Central memory CD4-positive, alpha-beta T cell (primary cell): ENCODE results near the gene TIAM2.

ENCODE experiments used
- DNase-seq: peaks from one replicate; pipeline ENCODE4 v3.0.0; 2022

TIAM2 gene

DNA sequence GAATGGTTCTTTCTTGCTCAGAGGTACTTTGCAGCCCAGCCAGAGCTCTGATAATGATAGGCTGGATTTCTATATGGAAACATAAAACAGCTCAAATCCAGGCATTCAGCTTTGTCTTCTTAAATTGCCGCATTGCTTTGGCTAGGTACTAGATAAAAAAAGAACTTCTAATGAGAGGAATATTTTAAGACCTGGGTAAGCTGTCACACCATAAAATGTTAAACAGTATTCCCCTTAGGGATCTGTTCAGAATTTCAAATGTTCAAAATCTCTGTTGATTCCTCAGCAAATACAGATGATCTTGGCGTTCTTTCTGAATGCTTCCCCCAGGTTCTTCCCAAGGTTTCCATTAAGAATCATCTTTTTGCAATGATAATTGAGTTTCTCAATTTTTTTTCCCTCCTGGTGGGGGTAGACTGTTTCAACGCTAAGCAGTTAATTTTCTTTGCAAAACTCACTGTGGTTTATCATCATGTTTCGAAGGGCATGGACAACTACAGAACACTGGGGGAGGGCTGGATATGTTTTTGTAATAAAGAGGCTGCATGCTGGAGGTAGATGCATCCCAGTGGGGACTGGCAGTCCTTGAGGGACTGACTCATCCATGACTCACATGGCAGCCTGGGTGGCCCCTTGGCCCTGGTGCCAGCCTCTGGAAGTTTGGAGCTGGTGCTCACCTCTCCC lies 31.0 kb downstream of the TIAM2 start:
- DNase-seq = no peak

DNA sequence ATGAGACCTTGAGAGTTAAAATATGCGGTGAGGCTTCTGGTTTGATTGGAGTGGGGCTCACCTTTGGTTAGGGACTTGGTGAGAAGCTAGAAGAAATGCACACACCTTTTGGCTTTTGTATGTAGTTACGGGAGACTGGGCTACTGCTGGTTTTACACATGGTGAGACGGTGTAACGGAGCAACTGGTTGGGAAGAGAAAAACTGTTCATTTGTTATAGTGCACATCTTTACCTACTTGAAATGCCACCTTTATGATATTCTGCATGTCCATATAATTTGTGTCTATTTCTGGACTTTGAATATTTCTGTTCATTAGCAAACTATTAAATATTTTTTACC lies 31.6 kb downstream of the TIAM2 start:
- DNase-seq = no peak

DNA sequence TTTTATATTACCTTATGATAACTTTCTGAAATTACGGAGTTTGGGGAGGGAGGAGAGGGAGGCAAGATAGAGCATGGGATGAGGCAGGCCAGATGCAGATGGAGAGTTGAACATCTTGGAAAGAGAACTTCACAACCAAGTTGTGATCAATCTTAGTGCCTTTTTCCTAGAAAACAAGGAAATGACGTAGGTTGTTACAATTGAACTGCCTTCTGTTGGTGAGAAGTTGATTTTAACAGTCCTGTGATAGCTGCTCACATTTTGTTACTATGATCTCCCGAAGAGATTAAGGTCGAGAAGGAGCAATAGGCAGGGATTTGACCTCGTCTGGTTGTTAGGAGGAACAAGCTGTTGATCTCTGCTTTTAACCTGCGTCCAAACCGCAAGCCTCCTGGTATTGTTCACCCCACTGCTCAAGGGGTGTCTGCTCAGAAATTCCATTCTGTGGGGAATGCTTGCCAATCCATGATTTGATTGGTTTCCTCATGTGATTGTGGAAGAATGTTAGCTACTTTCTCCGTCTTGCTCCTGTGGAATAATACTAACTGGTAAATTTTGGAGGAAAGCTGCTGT lies 35.1 kb downstream of the TIAM2 start:
- no peak for DNase-seq

GRCh38 chr6:155031091-155031490 lies 36.0 kb downstream of the TIAM2 start:
- DNase-seq = no peak

DNA sequence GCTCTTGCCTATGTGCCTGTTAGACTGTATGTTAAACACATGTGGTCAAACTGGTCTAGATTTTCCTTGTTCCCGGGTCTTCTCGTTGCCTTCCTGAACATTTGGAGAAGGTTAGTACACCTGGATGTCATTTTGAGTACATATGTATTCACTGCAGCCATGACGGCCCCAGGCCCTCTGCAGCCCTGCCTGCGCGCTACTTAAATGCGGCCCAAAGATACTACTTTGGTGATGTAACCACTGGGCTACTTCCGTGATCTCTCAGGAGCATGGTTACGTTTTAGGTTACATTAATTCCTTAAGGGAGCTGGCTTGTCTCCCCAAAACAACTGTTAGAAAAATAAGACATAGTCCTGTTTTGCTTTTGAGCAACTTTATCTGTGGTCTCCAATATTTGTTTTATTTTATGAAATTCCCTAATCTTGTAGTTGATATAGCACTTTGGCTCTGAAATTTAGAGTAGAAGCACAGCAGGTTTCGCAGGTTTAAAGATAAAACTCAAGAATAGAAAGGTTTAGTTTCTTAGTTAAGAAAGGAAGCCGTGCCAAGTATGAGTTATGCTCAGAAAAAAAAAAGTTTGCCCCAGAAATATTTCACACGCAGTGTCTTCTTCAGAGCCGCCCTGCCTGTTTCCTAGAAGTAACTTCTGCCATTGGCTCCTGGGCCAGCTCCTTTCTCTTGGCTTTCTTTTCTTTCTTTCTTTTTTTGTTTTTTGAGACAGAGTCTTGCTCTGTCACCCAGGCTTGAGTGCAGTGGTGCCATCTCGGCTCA lies 38.1 kb downstream of the TIAM2 start:
- no peak for DNase-seq

DNA sequence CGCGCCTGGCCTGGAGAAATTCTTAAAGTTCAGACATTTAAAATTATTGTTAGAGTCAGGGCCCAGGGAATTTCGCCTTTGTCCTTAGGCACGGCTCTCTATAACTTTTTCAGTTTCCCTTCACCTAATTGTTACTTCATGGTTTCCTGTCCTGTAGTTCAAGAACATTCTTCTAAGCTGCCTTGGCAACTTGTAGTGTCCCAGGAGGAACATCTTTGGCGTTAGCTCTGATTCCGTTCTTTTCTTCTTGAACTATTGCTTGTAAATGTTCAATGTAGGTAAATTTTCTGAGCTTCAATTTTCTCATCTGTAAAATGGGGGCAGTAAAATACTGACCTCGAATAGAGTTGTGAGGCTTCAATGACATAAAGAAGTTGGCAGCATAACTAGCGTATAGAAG lies 41.8 kb downstream of the TIAM2 start:
- no peak for DNase-seq

DNA sequence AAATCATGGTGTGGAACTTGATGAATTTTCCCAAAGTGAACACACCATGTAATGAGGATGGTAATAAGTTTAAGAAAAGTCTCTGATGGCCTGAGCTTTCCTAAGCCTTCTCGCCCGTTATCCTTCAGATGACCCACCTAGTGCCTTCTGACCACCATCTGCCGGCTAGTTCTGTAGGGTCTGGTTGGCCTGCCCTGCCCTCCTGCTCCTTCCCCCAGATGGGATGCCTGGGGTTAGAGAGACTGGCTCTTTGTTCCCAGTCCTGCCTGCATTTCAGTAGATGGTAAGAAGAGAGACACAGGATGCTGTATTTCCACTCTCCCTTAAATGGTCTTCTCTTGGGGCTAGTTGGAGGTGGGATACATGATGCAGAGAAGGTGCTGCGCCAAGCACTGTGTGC lies 43.0 kb downstream of the TIAM2 start:
- no peak for DNase-seq

DNA sequence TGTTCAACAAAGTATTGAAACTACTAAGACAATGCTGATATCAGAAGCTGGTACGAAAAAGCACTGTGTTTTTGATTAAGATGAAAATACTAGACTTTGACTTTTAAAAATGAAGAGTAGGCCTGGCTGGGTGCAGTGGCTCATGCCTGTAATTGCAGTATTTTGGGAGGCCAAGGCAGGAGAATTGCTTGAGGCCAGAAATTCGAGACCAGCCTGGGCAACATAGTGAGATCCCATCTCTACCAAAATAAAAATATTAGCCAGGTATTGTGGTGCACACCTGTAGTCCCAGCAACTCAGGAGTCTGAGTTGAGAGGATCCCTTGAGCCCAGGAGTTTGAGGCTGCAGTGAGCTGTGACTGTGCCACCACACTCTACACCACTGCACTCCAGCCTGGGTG lies 43.4 kb downstream of the TIAM2 start:
- DNase-seq = no peak

DNA sequence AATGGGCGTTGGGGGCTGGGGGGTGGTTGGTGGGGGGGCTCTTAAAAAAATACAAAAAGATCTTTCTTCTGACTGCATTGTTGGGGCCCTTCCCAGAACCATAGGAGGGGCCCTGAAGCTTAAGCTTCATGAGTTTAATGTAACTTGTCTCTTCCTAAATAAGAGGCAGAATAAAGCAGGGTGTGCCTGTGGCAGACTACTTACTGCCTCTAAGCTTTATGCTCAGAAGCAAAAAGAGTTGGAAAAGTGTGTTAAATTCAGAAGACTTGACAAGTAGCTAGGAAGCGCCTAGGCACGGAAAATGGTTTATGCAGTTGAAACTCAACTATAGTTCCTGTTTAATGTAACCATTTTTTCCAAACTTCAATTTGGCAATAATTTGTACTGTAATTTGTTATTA lies 44.5 kb downstream of the TIAM2 start:
- no peak for DNase-seq

DNA sequence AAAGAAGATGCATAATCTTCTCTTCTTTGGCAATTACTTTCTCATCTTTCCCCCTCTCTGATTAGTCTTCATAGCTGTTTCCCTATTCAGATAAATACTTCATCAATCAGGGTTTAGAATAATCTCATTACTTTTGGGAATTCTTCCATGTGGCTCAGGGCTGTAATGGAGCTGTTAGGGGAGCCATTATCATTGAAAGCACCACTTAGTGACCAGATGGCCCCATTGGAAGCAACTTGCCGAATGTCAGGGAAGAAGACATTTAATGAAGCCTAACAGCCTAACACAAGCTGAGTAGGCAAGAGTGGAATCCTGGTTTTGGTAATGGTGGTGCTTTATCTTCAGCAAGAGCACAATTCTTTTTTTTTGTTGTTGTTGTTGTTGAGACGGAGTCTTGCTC lies 45.0 kb downstream of the TIAM2 start:
- DNase-seq = no peak

DNA sequence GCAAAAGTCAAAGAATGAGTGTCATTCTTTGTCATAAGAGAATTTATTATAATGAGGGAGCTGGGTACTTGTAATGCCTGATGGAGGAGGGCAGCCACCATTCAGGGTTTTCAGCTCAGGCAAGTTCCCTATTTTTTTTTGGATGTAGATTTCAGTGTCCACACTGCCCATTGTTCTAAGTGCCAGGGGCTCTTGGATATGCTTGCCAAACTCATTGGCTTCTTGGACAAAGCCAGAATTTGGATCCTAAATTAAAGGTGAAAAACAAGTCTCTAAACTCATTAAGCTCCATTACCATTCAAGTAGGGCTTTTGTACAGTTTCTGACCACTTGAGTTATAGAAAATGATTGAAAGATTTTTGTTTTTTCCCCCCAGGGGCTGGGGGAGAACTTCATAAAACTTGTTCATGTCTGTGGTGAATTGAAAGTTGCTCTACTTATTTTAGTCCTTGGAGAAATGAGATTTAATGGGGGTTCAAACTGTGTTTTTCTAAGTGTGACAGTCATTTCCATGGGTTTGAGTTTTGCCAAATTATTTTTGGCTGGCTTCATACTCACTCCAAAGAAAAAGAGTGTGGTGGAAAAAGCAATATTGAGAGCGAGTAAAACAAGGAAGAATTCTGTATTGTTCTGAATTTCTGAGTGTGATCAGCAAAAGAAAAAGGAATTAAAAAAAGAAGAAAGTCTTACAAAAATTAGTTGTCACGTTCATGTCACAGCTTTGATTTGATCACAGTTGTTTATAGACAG lies 46.0 kb downstream of the TIAM2 start:
- no peak for DNase-seq

DNA sequence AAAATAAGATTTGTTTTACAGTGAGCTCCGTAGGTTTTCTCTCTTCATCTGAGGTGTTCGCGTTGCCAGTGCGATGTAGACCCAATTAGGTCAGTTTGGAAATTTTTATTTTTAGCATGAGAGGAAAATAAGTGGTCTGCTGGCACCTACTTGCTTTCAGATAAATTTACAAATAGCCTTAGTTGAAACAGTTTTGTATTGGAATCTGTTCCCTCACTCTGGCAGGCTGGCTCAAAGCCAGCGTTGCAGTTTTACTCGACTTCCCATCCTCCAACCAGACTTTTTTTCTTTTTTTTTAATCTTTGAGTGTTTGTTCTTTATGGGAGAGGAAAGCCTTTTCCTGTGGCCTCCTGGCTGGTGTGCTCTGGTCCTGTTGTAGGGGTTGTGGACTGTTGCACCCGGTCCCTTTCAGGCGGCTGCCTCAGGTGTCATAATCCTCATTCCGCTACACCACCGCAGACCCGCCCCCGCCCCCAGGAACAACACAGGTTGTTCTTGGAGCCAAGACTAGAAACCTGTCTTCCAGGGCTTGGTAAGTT lies 46.7 kb downstream of the TIAM2 start:
- DNase-seq = no peak

- no peak for DNase-seq
Measured at GRCh38 chr6:155042983-155043382, 47.9 kb downstream of the TIAM2 start.

DNA sequence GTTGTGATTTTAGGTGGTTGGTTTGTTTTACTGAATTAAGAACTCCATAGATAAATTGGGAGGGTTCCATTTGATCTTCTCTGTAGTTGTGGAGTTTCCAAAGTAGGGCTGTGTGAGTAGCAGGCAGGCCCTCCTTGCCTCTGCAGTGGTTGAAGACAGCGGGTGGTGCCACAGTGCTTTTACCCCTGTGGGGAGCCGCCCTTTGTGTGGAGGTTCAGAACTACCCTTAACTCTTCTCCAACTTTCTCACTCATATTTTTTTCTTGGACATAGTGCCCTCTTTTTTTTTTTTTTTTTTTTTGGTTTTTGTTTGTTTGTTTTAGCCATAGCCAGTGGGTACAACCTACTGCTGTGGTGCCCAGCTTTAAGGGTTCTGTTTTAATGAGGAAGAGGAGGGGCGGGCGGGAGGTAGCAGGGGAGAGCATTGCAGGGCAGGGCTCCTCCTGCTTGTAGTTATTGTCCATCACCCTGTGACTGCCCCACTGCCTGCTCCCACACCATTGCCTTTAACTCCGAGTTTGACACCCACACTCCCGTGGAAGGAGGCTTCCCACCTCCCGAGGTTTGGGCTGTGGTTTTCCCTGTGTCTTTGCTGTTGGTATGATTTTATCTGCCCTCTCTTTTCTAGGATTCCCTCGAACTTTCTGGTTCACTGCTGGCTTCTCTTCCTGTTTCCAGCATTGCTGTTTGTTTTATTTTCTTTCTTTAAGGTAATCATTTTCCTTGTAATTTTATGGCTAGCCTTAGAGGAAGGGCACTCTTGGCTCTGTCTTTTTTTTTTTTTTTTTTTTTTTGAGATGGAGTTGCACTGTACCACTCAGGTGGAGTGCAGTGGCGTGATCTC lies 50.7 kb downstream of the TIAM2 start:
- DNase-seq = no peak

GRCh38 chr6:155047523-155047922 lies 52.4 kb downstream of the TIAM2 start:
- DNase-seq = no peak

- peak; percentile 29 for DNase-seq
Measured at GRCh38 chr6:155050311-155050710, 55.2 kb downstream of the TIAM2 start.

- no peak for DNase-seq
Measured at GRCh38 chr6:155054491-155055250, 59.6 kb downstream of the TIAM2 start.

DNA sequence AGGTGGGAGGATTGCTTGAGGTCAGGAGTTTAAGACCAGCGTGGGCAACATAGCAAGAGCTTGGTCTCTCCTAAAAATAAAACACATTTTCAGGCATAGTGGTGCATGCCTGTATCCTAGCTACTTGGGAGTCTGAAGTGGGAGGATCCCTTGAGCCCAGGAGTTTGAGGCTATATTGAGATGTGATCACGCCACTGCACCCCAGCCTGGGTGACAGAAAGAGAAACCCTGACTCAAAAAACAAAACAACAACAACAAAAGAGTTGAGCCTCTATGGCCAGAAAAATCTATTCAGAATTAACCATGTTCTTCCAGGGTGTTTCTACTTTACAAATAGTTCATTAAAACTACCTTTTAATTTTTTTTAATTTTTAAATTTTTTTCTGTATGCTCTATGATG lies 60.6 kb downstream of the TIAM2 start:
- no peak for DNase-seq

- no peak for DNase-seq
Measured at GRCh38 chr6:155056756-155057155, 61.6 kb downstream of the TIAM2 start.

- no peak for DNase-seq
Measured at GRCh38 chr6:155061381-155061780, 66.3 kb downstream of the TIAM2 start.

DNA sequence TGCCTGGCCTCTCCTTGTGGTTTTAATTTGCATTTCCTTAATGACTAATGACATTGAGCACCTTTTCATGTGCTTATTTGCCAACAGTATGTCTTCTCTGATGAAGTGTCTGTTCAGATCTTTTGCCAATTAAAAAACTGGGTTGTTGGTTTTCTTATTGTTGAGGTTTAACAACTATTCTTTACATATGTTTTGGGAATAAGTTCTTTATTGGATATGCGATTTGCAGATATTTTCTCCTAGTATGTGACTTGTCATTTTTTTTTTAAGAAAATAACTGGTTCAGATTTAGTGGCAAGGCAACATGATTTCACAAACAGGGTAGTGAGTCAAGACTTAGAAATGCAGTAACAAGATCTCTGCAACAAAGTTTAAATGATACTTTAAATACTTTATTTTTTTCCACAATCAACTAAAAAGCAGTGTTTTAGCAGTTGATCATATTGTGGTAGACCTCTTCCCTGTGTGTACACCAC lies 67.8 kb downstream of the TIAM2 start:
- DNase-seq = no peak
